HG03097 (cell line): Measurements from ENCODE around the gene CCNB1.
"Not testable (repeated sequence)": the region's sequence is repeated elsewhere in the genome, so short reads cannot be mapped to it uniquely, and the experiment has no call there.

ENCODE experiments used
- ATAC-seq: cut with Tn5 transposase; IDR thresholded peaks from one replicate; pipeline ENCODE4 v1.9.1; 2021; ENCODE audit not compliant: unreplicated experiment, low FRiP score

CCNB1 gene

GRCh38 chr5:69166686-69167492 is at the start of gene CCNB1:
Gene CCNB1 (plus strand): TSS chr5:69167150. CDS start chr5:69167263, 113 bp downstream.
- ATAC-seq = peak; percentile 98

GRCh38 chr5:69129413-69129812 is 37.5 kb upstream of the CCNB1 start:
- ATAC-seq = no peak

DNA sequence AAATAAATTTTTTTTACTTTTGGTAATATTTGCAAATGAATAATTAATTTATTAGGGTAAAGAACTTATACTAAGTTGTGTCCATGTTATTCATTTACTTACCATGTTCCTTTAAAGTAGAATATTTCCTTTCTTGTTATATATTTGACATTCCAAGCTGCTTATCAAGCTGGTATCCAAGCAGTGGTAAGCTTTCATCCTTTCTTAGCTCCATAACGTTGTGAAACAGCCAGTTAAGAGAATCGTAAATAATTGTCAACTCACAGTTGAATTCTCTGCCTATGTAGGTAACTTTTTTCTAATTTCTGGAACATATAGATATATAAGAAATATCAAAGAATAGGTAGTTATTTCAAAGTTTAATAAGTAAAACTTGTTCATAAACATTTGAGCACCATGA is 36.7 kb upstream of the CCNB1 start:
- ATAC-seq = no peak

DNA sequence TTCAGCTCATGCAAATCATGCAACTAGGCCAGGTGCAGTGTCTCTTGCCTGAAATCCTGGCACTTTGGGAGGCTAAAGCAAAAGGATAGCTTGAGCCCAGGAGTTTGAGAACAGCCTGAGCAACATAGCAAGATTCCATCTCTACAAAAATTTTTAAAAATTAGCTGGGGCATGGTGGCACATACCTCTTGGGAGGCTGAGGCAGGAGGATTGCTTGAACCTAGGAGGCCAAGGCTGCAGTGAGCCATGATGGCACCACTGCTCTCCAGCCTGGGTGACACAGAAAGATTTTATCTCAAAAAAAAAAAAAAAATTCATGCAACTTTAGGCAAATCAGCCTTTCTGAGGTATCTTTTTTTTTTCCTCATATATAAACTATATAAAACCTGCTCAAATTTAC is 35.6 kb upstream of the CCNB1 start:
- no peak for ATAC-seq

DNA sequence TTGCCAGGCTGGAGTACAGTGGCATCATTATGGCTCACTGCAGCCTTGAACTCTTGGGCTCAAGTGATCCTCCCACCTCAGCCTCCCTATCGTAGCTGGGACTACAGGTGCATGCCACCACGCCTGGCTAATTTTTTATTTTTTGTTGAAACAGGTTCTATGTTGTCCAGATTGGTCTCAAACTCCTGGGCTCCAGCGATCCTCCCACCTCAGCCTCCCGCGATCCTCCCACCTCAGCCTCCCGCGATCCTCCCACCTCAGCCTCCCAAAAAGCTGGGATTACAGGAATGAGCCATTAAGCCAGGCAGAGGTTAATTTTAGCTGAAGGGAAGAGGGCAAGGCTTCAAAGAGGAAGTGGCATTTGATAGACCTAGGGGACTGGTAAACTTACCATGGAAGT is 32.8 kb upstream of the CCNB1 start:
- ATAC-seq = no peak

DNA sequence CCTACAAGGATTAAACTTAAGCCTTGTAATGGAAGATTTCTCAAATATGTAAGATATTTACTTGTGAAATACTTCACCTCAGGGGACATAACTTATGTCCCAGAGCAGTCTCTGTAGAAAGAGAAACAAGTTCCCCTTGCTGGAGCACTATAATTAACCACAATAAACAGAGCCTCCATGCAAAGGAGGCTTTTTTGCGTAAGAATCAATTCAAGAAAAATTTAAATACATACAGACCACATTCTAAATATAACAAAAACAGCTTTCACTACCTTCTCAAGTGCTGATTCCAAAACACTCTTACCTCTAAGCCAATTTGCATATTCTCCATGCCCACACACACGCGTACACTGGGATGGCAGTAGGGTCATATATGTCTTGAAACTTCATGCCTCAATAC is 30.7 kb upstream of the CCNB1 start:
- no peak for ATAC-seq

GRCh38 chr5:69137208-69137607 is 29.7 kb upstream of the CCNB1 start:
- not testable (repeated sequence) for ATAC-seq

DNA sequence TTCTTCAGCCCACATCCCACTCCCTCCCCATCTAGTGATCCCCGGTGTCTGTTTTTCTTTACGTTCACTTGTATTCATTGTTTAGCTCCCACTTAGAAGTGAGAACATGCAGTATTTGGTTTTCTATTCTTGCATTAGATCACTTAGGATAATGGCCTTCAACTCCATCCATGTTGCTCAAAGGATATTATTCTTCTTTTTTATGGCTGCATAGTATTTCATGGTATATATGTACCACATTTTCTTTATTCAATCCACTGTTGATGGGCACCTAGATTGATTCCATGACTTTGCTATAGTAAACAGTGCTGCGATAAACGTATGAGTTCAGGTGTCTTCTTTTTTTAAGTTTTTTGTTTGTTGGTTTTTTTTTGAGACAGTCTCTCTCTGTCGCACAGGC is 29.1 kb upstream of the CCNB1 start:
- no peak for ATAC-seq

DNA sequence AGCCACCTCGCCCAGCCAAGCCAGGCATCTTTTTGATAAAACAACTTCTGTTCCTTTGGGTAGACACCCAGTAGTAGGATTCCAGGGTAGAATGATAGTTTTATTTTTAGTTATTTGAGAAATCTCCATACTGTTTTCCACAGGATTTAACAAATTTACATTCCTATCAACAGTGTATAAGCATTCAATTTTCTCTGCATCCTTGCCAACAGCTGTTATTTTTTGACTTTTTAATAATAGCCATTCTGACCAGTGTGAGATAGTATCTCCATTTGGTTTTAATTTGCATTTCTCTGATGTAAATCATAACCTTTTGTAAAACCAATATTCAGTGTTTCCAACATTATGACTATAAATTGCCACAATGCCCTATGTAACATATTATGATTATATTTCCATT is 28.2 kb upstream of the CCNB1 start:
- ATAC-seq = no peak

DNA sequence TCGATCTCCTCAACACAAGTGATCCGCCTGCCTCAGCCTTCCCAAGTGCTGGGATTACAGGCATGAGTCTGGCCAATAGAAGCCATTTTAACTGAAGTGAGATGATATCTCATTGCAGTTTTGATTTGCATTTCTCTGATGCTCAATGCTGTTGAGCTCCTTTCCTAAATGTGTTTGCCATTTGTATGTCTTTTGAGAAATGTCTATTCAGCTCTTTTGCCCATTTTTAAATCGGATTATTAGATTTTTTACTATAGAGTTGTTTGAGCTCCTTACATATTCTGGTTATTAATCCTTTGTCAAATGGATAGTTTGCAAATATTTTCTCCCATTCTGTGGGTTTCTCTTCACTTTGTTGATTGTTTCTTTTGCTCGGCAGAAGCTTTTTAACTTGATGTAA is 26.7 kb upstream of the CCNB1 start:
- not testable (repeated sequence) for ATAC-seq

GRCh38 chr5:69140827-69141226 is 26.1 kb upstream of the CCNB1 start:
- no peak for ATAC-seq

DNA sequence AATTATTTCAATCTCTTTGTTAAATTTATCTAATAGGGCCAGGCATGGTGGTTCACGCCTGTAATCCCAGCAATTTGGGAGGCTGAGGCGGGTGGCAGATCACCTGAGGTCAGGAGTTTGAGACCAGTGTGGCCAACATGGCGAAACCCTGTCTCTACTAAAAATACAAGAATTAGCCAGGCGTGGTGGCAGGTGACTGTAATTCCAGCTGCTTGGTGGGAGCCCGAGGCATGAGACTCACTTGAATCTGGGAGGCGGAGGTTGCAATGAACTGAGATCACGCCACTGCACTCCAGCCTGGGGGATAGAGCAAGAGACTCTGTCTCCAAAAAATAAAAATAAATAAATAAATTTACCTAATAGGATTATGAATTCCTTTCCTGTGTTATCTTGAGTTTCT is 18.4 kb upstream of the CCNB1 start:
- not testable (repeated sequence) for ATAC-seq

DNA sequence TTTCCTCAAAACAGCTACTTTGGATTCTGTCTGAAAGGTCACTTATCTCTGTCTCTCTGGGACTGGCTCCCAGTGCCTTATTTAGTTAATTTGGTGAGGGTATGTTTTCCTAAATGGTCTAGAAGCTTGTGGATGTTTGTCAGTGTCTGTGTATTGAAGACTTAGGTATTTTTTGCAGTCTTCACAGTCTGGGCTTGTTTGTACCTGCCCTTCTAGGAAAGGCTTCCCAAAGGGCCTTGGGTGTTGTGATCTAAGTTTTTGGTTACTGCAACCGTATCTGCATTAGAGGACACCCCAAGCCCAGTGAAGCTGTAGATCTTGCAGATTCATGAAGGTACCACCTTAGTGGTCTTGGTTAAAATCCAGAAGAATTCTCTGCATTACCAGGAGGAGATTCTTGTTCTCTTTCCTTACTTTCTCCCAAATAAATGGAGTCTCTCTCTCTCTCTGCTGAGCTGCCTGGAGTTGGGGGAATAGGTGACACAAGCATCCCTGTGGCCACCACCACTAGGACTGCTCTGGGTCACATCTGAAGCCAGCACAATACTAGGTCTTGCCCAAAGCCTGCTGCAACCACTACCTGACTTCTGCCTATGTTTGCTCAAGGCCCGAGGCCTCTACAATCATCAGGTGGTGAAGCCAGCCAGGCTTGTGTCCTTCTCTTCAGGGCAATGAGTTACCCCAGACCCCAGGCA is 17.8 kb upstream of the CCNB1 start:
- no peak for ATAC-seq

GRCh38 chr5:69149676-69150010 is 17.3 kb upstream of the CCNB1 start:
- ATAC-seq = no peak

- no peak for ATAC-seq
These were observed 14.2 kb upstream of the CCNB1 start for GRCh38 chr5:69152731-69153130.

DNA sequence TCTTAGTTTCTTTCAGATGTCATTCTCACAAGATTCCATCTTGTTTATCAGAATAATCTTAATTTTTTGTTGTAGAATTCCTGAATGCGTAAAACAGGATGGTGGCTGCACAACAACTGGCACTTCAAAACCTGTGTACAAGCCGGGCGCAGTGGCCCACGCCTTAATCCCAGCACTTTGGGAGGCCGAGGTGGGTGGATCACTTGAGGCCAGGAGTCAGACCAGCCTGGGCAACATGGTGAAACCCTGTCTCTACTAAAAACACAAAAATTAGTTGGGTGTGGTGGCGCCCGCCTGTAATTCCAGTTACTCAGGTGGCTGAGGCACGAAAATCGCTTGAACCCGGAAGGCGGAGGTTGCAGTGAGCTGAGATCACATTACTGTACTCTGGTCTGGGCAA is 10.5 kb upstream of the CCNB1 start:
- no peak for ATAC-seq

DNA sequence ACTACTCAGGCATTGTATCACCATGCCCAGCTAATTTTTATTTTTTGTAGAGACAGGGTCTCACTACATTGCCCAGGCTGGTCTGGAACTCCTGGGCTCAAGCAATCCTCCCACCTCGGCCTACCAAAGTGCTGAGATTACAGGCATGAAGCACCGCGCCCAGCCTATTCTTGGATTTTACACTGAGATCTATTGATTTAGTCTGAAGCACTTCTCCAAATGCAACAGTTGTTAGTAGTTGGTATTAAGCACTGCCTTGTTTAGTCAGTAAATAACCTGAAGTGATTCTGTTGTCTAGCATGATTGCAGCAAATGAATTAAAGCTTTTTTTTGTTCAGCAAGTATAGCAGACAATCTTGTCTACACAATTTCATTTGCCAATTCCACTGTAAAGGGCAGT is 8.9 kb upstream of the CCNB1 start:
- ATAC-seq = no peak

DNA sequence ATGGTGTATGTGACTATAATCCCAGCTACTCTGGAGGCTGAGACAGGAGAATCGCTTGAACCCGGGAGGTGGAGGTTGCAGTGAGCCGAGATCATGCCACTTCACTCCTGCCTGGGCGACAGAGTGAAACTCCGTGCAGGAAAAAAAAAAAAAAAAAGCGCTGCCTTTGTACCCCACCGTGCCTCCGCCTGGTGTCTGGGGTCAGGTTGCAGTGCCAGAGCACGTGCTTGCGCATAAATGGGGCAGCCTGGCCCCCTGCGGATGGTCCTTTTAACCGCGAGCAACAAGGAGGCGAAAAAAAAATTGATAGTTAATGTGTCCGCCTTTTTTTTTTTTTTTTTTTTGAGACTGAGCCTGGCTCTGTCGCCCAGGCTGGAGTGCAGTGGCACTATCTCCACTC is 6.3 kb upstream of the CCNB1 start:
- no peak for ATAC-seq

DNA sequence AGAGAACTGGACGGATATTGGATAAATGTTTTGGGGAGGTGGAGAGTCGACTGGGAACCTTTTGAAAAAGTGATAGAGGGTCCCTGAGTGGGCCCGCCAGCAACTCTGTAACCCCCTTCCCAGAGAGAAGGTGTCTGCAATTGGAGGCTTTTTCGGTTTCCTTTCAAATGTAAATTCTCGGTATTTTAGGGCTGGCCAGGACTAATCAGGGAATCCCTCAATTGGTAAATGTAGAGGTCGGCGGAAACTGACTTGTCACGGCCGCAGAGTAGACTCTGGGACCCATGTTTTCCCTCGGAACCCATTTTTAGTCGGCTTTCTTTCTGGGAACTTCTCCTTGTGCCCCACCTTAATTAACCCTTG is 524 bp downstream of the CCNB1 start:
- no peak for ATAC-seq

DNA sequence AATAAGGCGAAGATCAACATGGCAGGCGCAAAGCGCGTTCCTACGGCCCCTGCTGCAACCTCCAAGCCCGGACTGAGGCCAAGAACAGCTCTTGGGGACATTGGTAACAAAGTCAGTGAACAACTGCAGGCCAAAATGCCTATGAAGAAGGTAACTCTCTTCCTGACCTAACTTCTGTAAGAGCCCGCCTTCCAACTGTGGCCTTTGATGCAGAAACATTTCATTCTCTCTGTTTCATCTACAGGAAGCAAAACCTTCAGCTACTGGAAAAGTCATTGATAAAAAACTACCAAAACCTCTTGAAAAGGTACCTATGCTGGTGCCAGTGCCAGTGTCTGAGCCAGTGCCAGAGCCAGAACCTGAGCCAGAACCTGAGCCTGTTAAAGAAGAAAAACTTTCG is 979 bp downstream of the CCNB1 start:
- no peak for ATAC-seq

DNA sequence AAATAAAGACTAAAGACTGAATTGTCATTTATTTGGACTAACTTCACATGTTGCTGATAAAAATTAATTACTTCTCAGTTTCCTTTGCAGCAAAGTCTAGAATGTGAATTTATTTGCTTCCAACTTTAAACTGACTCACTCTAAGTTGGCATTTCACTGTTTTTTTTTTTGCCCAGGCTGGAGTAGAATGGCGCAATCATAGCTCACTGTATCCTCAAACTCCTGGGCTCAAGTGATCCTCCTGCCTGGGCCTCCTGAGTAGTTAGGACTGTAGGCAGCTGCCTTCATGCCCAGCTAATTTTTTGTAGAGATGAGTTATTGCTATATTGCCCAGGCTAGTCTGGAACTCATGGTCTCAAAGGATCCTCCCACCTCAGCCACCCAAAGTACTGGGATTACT is 3.5 kb downstream of the CCNB1 start:
- no peak for ATAC-seq

- no peak for ATAC-seq
These were observed 4.0 kb downstream of the CCNB1 start for GRCh38 chr5:69170969-69171368.
